A549 treated with RU486 at 1 μM for 4 hours (cell line): Measurements from ENCODE around the gene MRPL21. TPM values are rescaled to one million over a fixed set of nuclear protein-coding genes. Genes with fewer than 3 reads are reported as not detected.

Source experiments
- total RNA-seq: library from RNA; stranded (reverse); fragments of 200-300 nt; extraction: Qiagen RNA extraction; gene quantifications from 5 replicates; pipeline ENCODE4 v1.2.3, GENCODE V29; 2022; ENCODE audit warnings: low read depth

Gene MRPL21
- 129 to 159 TPM (median 139 TPM) in 5 replicates for total RNA-seq

GRCh38 chr11:68903288-68904247 is at the start of gene MRPL21, which contains the start of gene IGHMBP2:
MRPL21 (minus strand) TSS chr11:68903832; CDS start chr11:68903810, 22 bp downstream.
IGHMBP2 (plus strand) TSS chr11:68903891; CDS start chr11:68903953, 62 bp downstream.

DNA sequence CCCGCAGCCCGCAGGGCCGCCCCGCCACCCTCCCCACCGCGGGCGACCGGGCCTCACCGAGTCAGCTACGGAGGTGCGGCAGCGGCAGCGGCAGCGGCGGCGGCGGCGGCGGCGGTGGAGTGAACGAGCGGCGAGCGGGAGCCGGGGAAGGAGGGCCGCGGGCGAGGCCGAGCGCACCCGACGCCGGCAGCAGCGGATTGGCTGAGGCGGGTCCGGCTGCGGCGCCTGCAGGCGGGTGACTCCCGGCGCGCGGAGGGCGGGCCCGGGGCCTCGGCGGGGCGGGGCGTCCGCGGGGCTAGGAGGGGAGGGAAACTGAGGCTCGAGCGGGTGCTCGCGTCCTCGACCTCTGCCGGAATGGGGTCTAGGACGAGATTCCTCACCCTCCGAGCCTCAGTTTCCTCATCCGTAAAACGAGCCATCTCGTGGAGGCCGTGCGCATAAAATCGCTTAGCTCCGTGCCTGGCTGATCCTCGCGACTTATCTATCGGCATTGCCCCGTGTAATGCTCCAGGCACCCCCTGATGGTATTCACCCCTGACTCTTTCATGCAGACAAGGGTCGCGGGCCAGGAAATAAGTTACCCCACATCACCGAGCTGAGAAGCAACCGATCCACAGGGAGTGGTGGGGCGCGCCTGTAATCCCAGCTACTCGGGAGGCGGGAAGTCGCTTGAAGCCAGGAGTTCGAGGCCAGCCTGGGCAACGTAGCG is 61.8 kb downstream of the MRPL21 start, which contains the start of gene CPT1A:
Gene CPT1A (minus strand): TSS at position 199 of the 709 bp plus-strand sequence. CDS start 26,442 bp downstream, outside the sequence.

Other genes starting within 250 kb of the MRPL21 start
- 12.6 to 22.8 TPM (median 19.1 TPM) in 5 replicates for gene GAL, start 219.3 kb downstream of the MRPL21 start, total RNA-seq
- gene TESMIN, start 152.3 kb downstream of the MRPL21 start, total RNA-seq: 3.6 to 7.0 TPM (median 4.8 TPM) in 5 replicates
- 34.6 to 42.8 TPM (median 39.2 TPM) in 5 replicates for gene CPT1A, start 61.9 kb downstream of the MRPL21 start, total RNA-seq
- gene IGHMBP2, start 59 bp upstream of the MRPL21 start, total RNA-seq: 12.5 to 16.6 TPM (median 15.3 TPM) in 5 replicates
- not detected in 5 replicates for gene MRGPRD, start 77.2 kb upstream of the MRPL21 start, total RNA-seq
- gene MRGPRF, start 109.4 kb upstream of the MRPL21 start, total RNA-seq: 0.08 to 0.18 TPM (median 0.14 TPM) in 4 of 5 replicates, not detected in the other
- gene TPCN2, start 145.1 kb upstream of the MRPL21 start, total RNA-seq: 9.1 to 13.9 TPM (median 12.4 TPM) in 5 replicates